ENCODE results near the gene FAM135A.
"Not testable (repeated sequence)": the region's sequence is repeated elsewhere in the genome, so short reads cannot be mapped to it uniquely, and the experiment has no call there.

FAM135A gene

DNA sequence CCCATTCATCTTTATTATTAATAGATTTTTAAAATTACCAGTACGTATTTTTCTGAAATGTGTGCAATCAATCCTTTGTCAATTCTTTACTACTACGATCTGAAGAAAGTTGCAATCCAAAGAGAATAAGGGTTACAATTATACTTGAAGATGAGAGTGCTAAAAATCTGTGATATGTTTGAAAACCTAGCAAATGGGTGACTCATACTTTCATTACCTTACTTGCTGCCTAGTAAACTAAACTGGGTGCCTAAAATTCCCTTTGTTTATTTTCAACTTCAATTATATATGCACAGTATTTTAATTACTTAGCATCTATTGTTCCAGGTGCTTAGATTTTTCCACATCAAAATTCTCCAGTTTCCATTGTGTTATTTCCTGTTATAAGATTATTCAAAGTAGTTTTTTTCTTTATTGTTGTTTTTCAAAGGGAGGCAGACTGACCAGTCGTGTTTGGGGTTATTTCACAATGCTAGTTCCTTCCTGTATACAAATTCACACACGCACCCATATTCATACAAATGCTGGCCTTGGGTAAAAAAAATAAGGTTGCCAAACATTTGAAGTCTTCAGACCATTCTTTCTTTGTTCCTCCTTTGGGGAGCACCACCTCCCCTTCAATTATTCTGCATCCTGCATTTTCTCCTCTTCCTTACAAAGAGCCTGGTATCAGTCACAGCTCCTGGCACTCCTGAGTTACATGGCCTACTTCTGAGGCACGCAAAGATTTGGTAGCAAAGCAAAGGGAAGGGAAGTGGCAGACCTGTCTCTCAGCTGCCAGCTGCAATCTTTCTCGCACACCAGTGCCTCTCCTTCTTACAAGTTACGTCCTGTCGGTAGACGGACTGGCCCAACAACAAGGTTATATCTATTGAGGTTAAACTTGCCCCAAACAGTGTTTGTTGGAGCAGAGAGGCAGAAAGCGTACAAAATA lies 16.2 kb upstream of the FAM135A start:
- no peak for DNase-seq

DNA sequence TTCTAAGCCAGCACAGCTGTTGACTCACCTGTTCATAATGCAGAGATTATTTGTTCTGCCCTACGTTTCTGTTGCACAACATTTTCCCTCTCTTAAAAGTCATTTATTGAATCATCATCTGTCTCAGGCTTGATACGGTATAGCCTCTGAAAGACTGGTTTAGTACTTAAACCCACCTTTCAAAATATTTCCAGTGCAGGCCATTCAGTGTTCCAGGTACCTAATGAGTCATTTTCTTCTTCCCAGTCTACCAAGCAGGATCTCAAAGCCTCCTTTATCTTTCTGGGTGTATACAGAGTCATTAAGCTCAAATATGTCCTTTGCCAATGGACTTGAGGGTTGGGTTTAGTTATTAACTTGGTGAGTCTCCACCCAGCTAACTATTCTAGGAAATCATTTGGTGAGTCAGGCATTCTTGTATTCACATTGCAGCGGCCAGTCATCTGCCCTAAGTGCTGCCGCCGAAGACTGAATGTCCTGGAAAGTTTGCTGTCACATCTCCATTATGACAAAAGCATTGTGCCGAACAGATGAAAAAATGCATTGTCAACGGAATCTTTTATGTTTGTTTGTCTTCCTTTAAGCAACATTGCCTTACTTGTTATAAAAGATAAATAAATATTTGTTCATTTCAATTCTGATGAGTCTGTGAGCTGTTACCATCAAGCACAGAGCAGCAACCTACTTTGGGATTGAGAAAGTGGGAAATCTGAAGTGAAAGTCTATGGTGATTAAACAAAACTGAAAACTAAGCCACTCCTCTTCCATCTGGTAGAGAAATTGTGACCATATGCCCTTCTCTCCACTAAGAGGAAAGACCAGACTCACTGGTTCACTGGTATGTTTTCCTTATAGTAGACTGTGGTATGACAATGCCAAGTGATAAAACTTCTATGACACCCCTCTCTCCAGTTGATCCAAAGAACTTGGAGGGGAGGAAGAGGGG lies 14.3 kb upstream of the FAM135A start:
- DNase-seq, result no peak

DNA sequence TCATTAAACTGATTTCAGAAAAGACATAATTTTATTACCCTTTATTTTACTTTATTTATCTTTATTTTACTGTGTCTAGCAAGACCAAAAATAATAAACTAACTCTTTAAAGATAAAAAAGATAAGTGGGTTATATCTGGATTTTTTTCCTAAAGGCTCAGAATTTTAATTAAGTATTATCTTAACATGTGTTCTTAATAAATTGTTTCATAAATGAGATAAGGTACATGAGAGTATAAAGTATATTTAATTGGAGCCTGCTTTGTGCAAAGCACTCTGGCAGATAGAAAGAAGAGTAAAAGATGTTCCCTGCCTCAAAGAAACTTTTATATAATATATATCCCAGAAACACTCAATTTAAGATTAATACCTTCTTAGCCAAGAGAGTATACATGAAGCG lies 8.7 kb upstream of the FAM135A start:
- DNase-seq, result no peak

DNA sequence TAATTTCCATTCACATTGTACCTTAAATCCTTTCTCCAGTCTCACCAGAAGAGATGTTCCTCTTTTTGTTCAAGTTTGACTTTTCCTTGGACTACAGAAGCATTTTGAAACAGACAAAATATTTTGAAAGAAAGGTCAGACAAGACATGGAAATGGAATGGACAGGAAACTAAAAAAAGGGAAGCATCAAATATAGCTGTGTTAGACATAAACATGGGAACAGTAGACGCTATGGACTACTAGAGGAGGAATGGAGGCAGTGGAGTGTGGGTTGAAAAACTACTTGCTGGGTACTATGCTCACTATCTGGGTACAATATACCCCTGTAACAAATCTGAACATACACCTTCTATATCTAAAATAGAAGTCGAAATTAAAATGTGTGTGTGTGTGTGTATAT lies 4.1 kb upstream of the FAM135A start:
- no peak for DNase-seq

DNA sequence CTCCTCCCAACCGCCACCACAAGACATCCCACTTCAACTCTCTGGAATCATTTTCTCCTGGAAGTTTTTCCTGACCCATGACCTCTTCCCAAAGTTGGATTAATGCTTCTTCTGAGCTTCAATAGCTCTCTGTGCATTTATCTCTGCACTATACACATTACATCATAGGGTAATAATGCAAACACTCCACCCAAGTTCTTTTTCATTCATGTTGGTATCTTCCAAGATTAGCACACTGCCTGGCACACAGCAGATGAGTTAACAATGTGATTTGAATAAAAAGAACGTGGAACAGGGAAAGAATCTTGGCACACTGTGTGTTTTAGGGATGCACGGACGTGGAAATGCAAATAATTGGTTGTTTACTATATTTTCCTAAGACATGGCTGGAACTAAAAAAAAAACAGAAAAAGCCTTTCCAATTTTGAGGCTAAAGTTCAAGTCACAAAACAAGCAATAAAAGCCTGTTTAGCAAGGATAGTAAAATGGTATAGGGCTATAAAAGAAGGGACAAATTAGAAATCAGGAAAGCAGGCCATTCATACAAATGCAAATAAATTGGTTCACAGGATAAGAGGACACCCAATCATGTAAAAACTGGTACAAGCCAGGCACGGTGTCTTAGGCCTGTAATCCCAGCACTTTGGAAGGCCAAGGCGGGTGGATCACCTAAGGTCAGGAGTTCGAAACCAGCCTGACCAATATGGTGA lies 1.6 kb upstream of the FAM135A start:
- DNase-seq, result no peak

DNA sequence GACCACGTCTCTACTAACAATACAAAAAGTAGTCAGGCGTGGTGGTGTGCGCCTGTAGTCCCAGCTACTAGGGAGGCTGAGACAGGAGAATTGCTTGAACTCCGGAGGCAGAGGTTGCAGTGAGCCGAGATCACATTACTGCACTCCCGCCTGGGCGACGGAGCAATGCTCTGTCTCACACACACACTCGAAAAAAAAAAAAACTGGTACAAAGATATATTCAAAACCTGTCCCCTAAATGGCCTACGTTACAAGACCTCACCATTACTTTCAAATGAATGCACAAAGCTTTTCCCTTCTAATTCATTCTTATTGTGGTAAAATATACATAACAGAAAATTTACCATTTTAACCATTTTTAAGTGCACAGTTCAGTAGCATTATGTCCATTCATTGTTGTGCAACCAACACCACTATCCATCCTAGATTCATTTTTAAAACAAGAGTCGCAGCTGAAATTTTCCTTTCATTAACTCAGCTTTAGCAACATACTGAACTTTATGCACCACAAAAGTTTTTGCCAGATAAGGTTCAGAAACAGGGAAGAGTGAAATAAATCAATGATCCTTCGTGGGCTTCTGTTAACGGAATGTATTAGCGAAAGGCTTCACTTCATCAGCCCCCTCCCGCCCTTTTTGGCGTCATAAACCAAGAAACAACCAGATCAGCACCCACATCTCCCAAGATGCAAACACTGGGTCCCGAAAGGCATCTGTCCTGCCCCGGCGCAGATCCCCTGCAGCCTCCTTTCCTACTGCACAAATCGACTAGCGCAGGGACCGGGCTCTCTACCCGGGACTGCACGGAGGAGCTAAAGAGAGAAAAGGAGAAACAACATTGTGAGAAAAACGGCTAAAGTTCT lies 825 bp upstream of the FAM135A start:
- no peak for DNase-seq

DNA sequence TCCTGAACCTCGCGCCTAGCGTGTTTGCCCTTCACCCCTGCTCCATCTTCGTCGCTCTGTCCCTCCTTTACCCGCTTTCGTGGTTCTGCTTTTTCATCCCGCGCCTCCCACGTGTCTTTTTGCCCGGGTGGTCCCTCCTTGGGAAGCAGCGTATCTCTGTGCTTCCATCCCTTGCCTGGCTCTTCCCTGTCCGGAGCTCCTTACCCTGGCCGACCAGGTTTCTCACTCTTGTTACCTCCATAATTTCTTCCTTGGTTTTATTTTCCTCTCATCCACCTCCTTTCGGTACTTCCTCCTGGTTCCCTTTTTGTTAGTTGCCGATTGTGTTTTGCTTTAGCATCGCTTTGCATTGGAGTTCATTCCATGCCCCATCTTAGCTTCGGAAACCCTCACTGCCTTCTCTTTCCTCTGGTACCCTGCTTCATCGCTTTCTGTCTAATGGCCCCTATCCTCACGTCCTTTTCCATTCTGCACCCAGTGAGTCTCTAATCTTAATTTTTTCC lies 735 bp downstream of the FAM135A start:
- DNase-seq, result peak; percentile 84

DNA sequence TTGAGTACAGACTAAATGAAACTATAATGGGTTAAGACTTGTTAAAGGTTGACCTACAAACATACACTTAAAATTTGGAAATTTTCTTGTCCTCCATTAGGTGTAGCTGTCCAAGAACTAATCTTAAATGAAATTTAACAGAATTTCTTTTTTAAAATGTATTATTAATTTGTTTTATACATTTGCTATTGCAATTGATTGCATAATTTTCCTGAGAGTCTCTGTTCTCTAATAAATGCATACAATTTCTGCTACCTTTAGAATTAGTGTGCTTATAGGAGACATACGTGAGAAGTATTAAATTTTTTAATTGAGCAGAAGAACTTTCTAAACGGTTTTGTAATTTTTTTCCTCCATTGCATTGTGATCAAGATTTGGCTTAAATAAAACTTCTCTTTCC lies 1.5 kb downstream of the FAM135A start:
- DNase-seq, result no peak

DNA sequence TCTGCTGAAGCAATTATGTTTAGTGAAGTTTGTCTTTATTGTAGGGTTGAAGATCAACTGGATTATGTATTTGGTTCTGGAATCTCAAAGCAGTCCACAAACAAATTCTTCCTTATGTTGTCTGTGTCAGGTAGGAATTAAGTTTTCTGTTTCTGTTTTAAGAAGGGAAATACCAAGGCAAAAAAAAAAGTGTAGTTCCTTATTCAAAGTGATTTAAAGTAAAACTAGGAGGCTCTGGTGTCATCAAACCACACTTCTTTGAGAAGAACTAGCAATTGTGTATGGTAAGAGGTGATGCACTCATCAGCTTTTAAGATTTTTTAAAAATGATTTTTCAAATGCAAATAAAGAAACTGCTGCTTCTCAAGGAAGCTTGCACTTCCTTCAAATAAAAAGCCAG lies 1.9 kb downstream of the FAM135A start:
- DNase-seq, result no peak

DNA sequence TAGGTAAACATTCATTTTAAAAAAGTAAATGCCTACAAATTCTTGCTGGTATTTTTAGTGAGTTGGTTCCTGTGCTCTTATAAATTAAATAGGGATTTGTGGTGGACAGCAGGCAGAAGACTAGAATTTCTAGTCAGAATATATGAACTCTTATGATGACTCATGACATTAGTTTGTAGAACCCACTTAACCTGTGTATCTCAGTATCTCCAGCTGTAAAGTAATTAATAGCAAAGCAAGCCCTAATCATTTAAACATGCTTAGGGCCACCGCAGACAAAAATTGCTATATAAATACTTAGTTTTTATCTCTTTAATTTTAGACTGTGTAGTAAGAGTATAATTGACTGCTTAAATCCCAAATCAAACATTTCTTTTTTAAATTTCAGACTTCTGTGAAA lies 2.4 kb downstream of the FAM135A start:
- no peak for DNase-seq

DNA sequence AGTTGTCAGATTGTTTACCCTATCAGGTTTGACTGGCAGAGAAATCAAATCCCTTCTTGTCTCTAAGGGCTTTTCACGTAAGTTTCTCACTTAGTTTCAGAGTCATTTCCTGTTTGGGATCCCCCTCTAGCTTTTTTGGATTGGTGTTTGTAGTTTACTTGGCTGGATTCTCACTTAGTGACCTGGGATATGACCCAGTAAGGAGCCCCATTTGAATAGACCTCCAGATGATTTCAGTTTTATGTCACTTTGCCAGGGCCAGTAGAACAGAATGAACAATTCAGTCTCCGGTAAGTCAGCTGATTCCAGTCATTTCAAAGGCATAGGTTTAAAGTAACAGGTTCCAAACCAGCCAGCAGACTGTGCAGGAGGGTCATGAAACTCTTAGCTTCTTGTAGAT lies 8.2 kb downstream of the FAM135A start:
- no peak for DNase-seq

DNA sequence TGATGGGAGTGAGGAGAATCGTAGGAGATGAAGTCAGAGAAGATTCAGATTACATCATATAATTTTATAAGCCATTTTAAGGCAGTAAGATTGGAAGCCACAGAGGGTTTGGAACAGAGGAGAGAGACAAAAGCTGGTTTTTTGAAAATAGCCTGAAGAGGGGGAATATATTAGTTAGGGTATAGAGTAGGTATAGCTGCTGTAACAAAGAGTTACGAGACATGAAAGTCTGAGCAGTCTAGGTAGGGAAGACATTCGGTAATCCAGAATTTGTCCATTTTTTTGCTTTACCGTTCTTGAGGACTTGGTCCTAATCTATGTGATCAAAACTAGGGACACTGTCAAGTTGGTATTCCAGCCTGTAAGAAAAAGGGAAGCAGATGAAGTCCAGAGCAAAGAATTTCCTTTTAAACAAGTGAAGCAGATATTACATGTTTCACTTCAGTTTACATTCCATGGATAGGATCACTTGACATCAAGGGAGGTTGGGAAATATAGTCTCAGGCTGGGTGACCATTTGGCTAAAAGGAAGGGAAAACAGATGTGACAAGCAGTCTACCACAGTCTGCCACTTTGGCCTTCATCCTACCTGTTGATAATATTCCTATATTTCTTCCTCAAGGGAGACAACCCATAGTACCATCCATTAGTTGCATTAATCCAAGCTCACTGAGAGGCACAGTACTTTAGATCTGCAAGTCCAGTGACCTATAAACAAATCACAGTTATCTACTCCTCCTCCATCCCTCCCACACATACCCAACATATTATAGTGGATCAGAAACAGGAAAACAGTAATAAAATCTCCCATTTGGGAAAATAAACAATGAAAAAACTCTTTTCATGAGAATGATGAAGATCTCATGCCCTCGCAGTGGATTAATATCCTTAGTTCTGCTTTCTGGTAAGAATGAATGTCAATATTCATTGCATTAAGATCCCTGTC lies 10.2 kb downstream of the FAM135A start:
- no peak for DNase-seq

DNA sequence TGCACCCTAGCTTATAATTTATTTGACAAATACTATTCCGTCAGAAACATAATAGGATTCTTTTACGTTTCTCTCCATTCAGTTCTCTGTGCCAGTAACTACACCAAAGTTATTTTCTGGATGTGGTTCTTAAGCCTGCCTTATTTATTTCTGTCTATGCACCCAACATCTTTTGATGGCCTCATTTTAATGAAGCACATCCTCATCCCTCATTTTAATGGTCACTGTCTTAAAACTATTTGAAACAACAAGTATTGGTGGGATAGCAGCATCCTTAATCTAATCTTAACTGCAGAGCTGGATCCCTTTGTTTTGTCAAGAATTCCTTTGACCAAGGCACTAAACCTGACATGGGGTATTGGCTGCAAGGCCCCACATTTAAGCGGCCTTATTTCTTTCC lies 11.0 kb downstream of the FAM135A start:
- DNase-seq, result no peak

DNA sequence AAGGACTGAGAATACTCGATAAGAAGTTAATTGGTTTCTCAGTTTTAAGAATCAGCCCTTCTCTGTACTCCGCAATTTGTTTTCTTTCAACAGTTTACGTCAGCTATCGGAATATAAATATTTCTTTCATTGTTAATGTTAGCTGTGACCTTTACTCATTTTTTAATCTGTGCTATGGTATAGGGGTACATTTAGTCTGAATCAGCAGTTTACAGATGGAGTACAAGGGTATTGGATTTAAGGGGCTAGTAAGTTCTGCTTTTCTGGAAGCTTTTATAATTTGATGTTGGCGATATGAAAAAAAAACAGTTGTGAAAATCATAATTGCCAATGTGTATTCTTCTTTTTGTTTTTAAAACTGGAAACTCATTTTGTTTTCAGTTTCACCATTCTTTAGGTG lies 23.0 kb downstream of the FAM135A start:
- no peak for DNase-seq

DNA sequence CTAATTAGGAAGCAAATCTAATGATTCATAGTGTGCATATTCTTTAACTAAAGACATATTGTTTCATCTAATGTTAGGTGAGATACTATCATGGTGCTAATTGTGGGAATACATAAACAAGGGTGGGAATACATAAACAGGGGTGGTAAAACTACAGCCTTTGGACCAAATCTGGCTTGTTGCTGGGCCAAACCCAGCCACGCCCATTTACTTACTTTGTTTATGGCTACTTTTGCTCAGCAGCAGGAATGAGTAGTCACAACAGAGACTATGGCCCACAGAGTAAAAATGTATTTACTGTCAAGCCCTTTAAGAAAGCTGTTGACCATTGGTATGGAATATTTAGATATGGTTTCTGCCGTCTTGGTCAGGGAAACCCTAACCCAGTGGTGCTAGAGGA lies 31.7 kb downstream of the FAM135A start:
- DNase-seq, result no peak

DNA sequence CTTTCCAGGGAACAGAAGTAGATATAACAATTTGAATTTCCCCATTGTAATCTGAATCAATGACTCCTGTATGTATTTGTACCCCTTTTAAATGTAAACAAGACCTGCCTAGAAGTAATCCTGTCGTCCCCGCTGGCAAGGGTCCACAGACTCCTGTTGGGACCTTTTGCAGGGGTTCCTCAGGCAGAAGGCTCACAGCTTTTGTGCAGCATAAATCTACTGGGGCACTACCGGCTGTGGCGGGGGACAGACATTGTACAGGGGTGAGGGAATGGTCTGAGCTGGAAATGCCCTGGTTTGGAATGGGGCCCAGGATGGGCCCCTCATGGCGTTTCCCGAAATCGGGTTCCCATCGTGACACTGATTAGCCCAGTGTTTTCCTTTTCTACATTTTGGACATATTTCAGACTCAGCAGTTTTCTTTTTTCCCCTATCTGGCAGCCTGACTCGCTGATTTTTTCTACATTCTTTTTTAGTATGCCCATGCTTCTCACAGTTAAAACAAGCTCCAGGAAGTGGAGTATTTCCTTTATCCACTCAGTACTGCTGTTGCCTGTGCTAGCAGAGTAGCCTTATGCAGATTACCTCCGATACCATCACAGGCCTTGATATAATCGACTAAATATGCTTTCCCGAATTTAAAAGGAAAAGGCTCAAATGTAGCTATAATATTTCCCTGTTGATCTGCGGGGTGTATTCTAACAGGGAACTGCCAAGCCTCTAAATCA lies 34.2 kb downstream of the FAM135A start:
- not testable (repeated sequence) for DNase-seq

DNA sequence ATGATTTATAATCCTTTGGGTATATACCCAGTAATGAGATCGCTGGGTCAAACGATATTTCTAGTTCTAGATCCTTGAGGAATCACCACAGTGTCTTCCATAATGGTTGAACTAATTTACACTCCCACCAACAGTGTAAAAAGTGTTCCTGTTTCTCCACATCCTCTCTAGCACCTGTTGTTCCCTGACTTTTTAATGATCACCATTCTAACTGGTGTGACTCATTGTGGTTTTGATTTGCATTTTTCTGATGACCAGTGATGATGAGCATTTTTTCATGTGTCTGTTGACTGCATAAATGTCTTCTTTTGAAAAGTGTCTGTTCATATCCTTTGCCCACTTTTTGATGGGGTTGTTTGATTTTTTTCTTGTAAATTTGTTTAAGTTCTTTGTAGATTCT lies 40.6 kb downstream of the FAM135A start:
- DNase-seq, result not testable (repeated sequence)

DNA sequence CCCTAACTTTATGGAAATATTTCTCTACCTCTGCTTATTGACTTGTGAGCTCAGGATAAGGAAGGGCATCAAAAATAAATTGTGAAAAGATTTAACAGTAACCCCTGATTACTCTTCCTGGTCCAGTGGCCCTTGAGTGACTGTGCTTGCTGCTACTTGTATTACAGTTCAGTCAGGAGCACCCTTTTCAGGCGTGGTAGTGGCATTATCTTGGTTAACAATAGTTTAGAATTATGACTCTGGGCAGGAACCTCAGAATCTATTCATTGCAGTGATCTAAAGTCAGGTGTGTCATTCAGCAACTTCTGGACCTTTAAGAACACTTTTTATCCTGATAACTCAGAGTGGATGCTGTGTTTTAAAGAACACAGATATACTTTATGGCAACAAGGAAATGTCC lies 43.4 kb downstream of the FAM135A start:
- no peak for DNase-seq

DNA sequence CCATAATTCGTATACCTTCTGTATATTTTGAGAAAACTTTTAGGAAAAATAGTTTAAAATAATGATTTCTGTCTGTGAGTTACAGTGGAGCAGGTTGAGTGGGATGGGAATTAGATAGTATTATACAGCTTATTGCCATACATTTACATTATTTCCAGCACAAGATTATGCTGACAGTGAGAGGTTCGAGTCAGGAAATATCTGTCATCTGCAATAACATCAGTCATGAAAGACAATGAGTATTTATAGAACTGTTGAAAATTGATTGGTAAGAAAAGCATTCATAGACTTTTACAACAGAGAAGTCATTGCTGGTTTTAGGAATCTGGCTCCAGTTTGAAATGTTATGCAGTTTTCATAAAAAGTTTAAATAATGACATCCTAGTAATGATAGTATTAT lies 45.9 kb downstream of the FAM135A start:
- no peak for DNase-seq

DNA sequence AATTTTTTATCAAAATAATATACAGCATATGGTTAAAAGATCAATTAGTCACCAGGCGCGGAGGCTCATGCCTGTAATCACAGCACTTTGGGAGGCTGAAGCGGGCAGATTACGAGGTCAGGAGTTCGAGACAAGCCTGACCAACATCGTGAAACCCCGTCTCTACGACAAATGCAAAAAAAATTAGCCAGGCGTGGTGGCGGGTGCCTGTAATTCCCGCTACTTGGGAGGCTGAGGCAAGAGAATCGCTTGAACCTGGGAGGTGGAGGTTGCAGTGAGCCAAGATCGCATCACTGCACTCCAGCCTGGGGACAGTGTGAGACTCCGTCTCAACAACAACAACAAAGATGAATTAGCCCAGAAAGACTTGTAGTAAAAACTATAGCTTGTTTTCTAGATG lies 46.4 kb downstream of the FAM135A start:
- DNase-seq, result not testable (repeated sequence)

All from retina (tissue), 1 donor.